ENCODE data around the gene MOGAT2. TPM values are rescaled to one million over a fixed set of nuclear protein-coding genes. Genes with fewer than 3 reads are reported as not detected.

The MOGAT2 gene
- total RNA-seq = 100 to 1,000 TPM in 2 of 3 donors, 10 to 100 TPM in 1; 86.4 to 247 (median 192) TPM
- long read RNA-seq, donor 1, transcript MOGAT2-201 (6 exons, 1,404 nt) = major isoform, 17 of 36 reads
- long read RNA-seq, donor 1, transcript MOGAT2-204 (1 exons, 1,956 nt) = minor isoform, 7 of 36 reads
- long read RNA-seq, donor 1, partial matches to known transcripts = 2 of 36 reads
- long read RNA-seq, donor 1, other reads (novel, unspliced or antisense) = 4 of 36 reads
- long read RNA-seq, donor 2, transcript MOGAT2-204 (1 exons, 1,956 nt) = major isoform, 12 of 30 reads
- long read RNA-seq, donor 2, transcript MOGAT2-201 (6 exons, 1,404 nt) = minor isoform, 11 of 30 reads
- long read RNA-seq, donor 2, partial matches to known transcripts = 2 of 30 reads
- long read RNA-seq, donor 2, other reads (novel, unspliced or antisense) = 4 of 30 reads

DNA sequence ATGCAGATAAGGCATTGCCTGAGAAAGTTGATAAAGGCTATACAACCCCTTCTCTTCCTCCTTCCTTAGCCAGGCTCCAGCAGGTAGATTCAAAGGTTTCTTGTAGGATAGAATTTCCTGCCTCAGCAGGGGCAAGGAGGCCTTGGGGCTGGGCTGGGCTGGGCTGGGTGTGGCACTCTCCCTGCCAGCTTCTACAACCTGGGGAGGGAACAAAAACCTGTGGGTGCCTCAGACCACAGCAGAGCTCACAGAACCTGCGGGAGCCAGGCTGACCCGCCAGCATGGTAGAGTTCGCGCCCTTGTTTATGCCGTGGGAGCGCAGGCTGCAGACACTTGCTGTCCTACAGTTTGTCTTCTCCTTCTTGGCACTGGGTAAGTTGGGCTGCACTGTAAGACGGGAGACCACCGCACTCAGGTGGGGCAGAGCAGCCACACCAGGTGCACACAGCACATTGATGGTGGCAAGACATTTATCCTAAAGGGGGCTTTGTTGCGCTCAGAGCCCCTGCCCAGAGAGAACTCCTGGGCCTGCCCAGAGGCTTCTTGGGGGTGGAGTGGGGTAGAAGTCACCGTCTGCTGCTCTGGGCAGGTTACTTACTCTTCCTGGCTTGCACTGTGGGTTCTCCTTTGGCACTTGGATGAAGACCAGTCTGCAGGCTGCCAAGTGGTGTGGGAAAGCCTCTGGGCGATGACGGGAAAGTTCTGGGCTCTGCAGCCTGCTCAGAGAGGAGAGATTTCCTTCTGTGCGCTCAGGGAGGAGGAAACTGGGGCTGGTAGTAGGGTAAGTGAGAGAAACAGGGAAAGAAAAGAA, at the start of gene MOGAT2:
TSS of gene MOGAT2 (plus strand) at position 231 of the 811 bp plus-strand sequence. CDS start at position 282, 51 bp downstream.
- Histone ChIP-seq H3K9me3 (no peaks in the 10 kb centered on the region), H3K4me3 (peak within 1 kb of the TSS; percentile 22), H3K36me3 (ENCODE audit: low read depth) (no peaks in the 10 kb centered on the region), H3K4me1 (ENCODE audit: low read depth) (peaks cover 42% of the 10 kb centered on the region)
- intact Hi-C loops (cut with DNase I, micrococcal nuclease) = no loop called here
- TF ChIP-seq, protein P1, sequence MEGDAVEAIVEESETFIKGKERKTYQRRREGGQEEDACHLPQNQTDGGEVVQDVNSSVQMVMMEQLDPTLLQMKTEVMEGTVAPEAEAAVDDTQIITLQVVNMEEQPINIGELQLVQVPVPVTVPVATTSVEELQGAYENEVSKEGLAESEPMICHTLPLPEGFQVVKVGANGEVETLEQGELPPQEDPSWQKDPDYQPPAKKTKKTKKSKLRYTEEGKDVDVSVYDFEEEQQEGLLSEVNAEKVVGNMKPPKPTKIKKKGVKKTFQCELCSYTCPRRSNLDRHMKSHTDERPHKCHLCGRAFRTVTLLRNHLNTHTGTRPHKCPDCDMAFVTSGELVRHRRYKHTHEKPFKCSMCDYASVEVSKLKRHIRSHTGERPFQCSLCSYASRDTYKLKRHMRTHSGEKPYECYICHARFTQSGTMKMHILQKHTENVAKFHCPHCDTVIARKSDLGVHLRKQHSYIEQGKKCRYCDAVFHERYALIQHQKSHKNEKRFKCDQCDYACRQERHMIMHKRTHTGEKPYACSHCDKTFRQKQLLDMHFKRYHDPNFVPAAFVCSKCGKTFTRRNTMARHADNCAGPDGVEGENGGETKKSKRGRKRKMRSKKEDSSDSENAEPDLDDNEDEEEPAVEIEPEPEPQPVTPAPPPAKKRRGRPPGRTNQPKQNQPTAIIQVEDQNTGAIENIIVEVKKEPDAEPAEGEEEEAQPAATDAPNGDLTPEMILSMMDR (IDR thresholded peaks at IDR 0.05) = no peak
- DNase-seq (peak; percentile 81 to 90 (median 88)), ATAC-seq (peak; percentile 76)

DNA sequence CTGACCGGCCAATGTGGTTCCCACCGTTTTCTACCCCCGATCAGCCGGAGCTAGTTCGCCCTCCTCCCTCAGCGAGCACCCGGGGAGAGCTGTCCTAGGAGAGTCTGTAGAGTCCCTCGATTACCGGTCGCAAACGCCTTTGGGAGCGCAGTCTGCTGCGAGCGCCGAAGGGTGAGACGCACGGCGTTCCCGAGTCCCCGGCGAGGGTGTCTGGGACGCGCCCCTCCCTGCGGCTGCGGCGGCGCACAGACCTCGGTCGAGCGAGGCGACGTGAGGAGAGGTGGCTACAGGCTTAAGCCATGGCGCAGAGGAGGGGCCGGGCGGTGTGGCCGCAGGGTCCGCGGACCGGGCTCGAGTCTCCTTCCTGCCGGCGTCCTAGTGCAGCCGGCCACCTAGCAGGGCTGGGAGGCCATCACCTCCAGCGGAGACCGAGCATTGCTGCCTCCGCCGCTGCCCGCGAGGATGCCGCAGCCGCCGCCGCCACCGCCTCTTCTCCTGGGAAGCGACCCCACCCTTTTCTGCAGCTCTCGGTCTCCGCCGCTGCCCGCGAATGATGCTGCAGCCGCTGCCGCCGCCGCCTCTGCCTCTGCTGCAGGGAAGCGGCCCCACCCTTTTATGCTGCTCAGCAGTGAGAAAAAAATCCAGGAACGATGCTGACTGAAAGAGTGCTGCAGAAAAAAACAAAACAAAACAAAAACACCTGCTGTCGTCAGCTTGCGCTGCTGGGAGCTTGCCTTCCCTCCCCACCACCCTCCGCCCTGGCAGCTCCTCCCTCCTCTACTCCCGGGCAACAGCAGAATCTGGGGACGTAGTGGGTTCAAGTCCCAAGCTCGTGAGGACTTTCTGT, 49.0 kb upstream of the MOGAT2 start, which contains the start of gene MAP6:
TSS of gene MAP6 (minus strand) at position 588 of the 847 bp plus-strand sequence. CDS start 669 bp downstream, outside the sequence.
- peak; percentile 71 for ATAC-seq
- TF ChIP-seq, protein P1 (IDR thresholded peaks at IDR 0.05) = no peak
- Histone ChIP-seq H3K4me1 (ENCODE audit: low read depth) (peaks cover 8% of the 10 kb centered on the region), H3K9me3 (no peaks in the 10 kb centered on the region), H3K4me3 (no peak within 1 kb of the TSS), H3K36me3 (ENCODE audit: low read depth) (no peaks in the 10 kb centered on the region)
- intact Hi-C loops (cut with DNase I, micrococcal nuclease) = no loop called here
- DNase-seq = peak in 2 of 3 donors; percentile 31 to 50

DNA sequence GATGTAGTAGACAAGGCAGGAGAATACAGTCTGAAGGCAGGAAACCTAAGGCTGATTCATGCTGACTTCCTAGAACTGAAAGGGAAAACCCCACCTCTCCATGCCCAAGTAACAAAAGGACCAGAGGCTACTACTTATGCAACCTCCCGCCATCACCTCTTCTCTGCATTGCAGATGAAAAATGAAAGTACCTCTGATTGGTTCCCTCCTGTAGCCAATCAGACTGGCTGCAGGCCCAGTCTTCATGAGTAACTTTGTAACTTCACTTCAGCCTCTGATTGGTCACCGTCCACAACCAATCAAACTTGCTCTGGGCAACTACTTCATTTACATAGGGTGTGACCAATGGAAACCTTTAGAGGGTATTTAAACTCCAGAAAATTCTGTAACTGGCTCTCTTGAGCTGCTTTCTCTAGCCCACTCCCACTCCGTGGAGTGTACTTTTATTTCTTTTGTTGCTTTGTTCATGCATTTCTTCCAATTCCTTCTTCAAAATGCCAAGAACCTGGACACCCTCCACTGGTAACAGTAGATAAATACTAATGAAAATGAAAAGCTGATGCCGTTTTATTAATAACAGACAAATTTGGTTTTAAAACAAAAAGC, 43.6 kb upstream of the MOGAT2 start:
- Histone ChIP-seq H3K4me1 (ENCODE audit: low read depth) (no peaks in the 10 kb centered on the region), H3K36me3 (ENCODE audit: low read depth) (no peaks in the 10 kb centered on the region), H3K4me3 (no peak overlapping the region), H3K9me3 (no peaks in the 10 kb centered on the region)
- ATAC-seq (no peak), DNase-seq (no peak)
- TF ChIP-seq, protein P1 (IDR thresholded peaks at IDR 0.05) = no peak
- intact Hi-C loops (cut with DNase I, micrococcal nuclease) = no loop called here

DNA sequence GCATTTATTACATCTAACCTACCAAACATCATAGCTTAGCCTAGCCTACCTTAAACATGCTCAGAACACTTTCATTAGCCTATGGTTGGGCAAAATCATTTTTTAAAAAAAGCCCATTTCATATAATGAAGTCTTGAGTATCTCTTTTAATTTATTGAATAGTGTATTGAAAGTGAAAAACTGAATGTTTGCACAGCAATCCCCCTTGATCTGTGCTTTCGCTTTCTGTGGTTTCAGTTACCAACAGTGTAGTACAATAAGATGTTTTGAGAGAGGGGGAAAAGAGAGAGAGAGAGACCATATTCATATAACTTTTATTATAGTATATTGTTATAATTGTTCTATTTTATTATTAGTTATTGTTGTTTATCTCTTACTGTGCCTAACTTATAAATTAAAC, 40.4 kb upstream of the MOGAT2 start:
- ATAC-seq (no peak), DNase-seq (no peak)
- Histone ChIP-seq H3K4me3 (no peak overlapping the region), H3K4me1 (ENCODE audit: low read depth) (no peaks in the 10 kb centered on the region), H3K36me3 (ENCODE audit: low read depth) (no peaks in the 10 kb centered on the region), H3K9me3 (no peaks in the 10 kb centered on the region)
- intact Hi-C loops (cut with DNase I, micrococcal nuclease) = no loop called here
- TF ChIP-seq, protein P1 (IDR thresholded peaks at IDR 0.05) = no peak

DNA sequence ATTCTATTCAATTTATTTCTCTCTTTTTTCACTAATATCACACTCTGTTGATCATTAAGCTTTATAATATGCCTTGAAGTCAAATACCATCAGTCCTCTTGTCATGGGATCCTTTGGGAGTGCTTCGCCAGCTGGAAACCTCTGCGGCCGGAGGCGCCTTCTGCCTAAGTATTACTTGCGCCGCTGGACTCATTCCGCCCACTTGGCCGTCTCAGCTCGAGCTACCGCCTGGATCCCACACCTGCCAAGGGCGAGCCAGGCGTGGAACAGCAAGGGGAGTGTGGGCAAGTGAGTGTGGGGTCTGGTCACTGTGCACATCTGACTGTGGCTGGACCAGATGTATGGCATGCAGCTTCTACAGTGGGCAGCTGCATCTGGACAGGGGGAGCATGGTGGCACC, 39.7 kb upstream of the MOGAT2 start:
- H3K4me1 ChIP-seq (ENCODE audit: low read depth) = no peaks in the 10 kb centered on the region
- H3K4me3 ChIP-seq = no peak overlapping the region
- no peak for DNase-seq
- TF ChIP-seq, protein P1 (IDR thresholded peaks at IDR 0.05) = no peak
- no peaks in the 10 kb centered on the region for H3K36me3 ChIP-seq (ENCODE audit: low read depth)
- intact Hi-C loops (cut with DNase I, micrococcal nuclease) = no loop called here
- no peaks in the 10 kb centered on the region for H3K9me3 ChIP-seq
- no peak for ATAC-seq
